ENCODE measurements around the gene BAZ2B. TPM values are rescaled to one million over a fixed set of nuclear protein-coding genes. Genes with fewer than 3 reads are reported as not detected.

BAZ2B gene
- total RNA-seq, 1 experiment from 2014 or later, result 47.6 TPM

- ChIA-PET POLR2A (ENCODE audit: low non-redundant PET) (no interaction called here), CTCF (no interaction called here)
- intact Hi-C loops (cut with micrococcal nuclease; ENCODE audit: unreplicated experiment), result no loop called here
- no peaks in the 10 kb centered on the region for H3K36me3 ChIP-seq (ENCODE audit: insufficient read depth, low read length, poor library complexity, severe bottlenecking)
- H3K4me3 ChIP-seq (ENCODE audit: low read depth, low read length, poor library complexity, severe bottlenecking), result no peak overlapping the region
- H3K27ac ChIP-seq (ENCODE audit: low read depth, low read length, poor library complexity, severe bottlenecking), result no peak overlapping the region
- BruUV-seq (replicated peaks), result no TSS peak
- H3K9me3 ChIP-seq (ENCODE audit: low read depth, low read length, poor library complexity, severe bottlenecking), result no peaks in the 10 kb centered on the region
- TF ChIP-seq CTCF (conservative IDR thresholded peaks at IDR 0.05; ENCODE audit: low read depth, low read length) (no peak), EZH2 (IDR thresholded peaks at IDR 0.05; ENCODE audit: borderline replicate concordance, low read depth, low read length, poor library complexity, severe bottlenecking) (no peak)
- H3K4me1 ChIP-seq (ENCODE audit: insufficient read depth, low read length, poor library complexity, severe bottlenecking), result no peaks in the 10 kb centered on the region
- H3K27me3 ChIP-seq (replicated peaks; ENCODE audit: insufficient read depth, low read depth, low read length, poor library complexity), result no peaks in the 10 kb centered on the region
- DNase-seq (ENCODE audit: low spot score), result no peak
These were observed 315.8 kb downstream of the BAZ2B start for GRCh38 chr2:159300586-159300985.

GRCh38 chr2:159298967-159299366 is 317.4 kb downstream of the BAZ2B start:
- TF ChIP-seq CTCF (conservative IDR thresholded peaks at IDR 0.05; ENCODE audit: low read depth, low read length), result no peak
- Histone ChIP-seq H3K4me3 (ENCODE audit: low read depth, low read length, poor library complexity, severe bottlenecking) (no peak overlapping the region), H3K27me3 (replicated peaks; ENCODE audit: insufficient read depth, low read depth, low read length, poor library complexity) (no peaks in the 10 kb centered on the region), H3K36me3 (ENCODE audit: insufficient read depth, low read length, poor library complexity, severe bottlenecking) (no peaks in the 10 kb centered on the region), H3K9me3 (ENCODE audit: low read depth, low read length, poor library complexity, severe bottlenecking) (no peaks in the 10 kb centered on the region), H3K4me1 (ENCODE audit: insufficient read depth, low read length, poor library complexity, severe bottlenecking) (no peaks in the 10 kb centered on the region), H3K27ac (ENCODE audit: low read depth, low read length, poor library complexity, severe bottlenecking) (no peak overlapping the region)
- no TSS peak for BruUV-seq (replicated peaks)
- intact Hi-C loops (cut with micrococcal nuclease; ENCODE audit: unreplicated experiment), result no loop called here
- POLR2A ChIA-PET (ENCODE audit: low non-redundant PET), result no interaction called here
- DNase-seq (ENCODE audit: low spot score), result no peak
- CTCF ChIA-PET, result no interaction called here

- Histone ChIP-seq H3K27ac (ENCODE audit: low read depth, low read length, poor library complexity, severe bottlenecking) (no peak overlapping the region), H3K9me3 (ENCODE audit: low read depth, low read length, poor library complexity, severe bottlenecking) (no peaks in the 10 kb centered on the region), H3K27me3 (replicated peaks; ENCODE audit: insufficient read depth, low read depth, low read length, poor library complexity) (no peaks in the 10 kb centered on the region), H3K36me3 (ENCODE audit: insufficient read depth, low read length, poor library complexity, severe bottlenecking) (no peaks in the 10 kb centered on the region), H3K4me1 (ENCODE audit: insufficient read depth, low read length, poor library complexity, severe bottlenecking) (no peaks in the 10 kb centered on the region), H3K4me3 (ENCODE audit: low read depth, low read length, poor library complexity, severe bottlenecking) (no peak overlapping the region)
- ChIA-PET POLR2A (ENCODE audit: low non-redundant PET) (no interaction called here), CTCF (no interaction called here)
- no TSS peak for BruUV-seq (replicated peaks)
- no peak for DNase-seq (ENCODE audit: low spot score)
- TF ChIP-seq EZH2 (IDR thresholded peaks at IDR 0.05; ENCODE audit: borderline replicate concordance, low read depth, low read length, poor library complexity, severe bottlenecking) (no peak), CTCF (conservative IDR thresholded peaks at IDR 0.05; ENCODE audit: low read depth, low read length) (no peak)
- intact Hi-C loops (cut with micrococcal nuclease; ENCODE audit: unreplicated experiment), result no loop called here
These were observed 319.2 kb downstream of the BAZ2B start for GRCh38 chr2:159297042-159297707.
